Neural progenitor cell (in vitro differentiated cells): ENCODE measurements around the gene FRMPD1.

ENCODE experiments used
- EZH2phosphoT487 ChIP-seq: fragments of 200-600 bp; sonication (generic); IDR thresholded peaks from 2 replicates; pipeline ENCODE4 v1.6.1; 2017; ENCODE audit warnings: antibody characterized with exemption
- TF ChIP-seq, protein P1 (sequence below): fragments of 200-600 bp; sonication (generic); IDR thresholded peaks from 2 replicates; pipeline ENCODE4 v1.5.1; 2017; ENCODE audit warnings: antibody characterized with exemption, mild to moderate bottlenecking

DNA sequence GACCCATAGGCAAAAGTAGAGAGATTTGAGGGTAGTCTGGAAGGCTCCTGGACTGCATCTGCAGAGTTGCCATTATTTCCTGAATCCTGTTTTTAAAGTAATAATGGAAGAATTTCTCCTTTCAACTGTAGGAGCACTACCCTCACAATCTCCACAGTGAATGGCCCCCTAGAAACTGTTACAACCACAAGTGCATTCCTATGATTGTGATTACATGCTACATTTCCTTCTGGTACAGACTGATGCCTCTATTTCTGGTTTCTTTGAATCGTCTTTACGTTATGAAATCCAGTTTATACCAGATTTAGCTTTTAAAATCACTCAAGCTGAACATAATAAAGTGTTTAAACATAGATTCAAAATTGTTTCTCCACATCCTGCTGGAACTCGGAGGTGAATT is 49.4 kb downstream of the FRMPD1 start:
- TF ChIP-seq, protein P1, sequence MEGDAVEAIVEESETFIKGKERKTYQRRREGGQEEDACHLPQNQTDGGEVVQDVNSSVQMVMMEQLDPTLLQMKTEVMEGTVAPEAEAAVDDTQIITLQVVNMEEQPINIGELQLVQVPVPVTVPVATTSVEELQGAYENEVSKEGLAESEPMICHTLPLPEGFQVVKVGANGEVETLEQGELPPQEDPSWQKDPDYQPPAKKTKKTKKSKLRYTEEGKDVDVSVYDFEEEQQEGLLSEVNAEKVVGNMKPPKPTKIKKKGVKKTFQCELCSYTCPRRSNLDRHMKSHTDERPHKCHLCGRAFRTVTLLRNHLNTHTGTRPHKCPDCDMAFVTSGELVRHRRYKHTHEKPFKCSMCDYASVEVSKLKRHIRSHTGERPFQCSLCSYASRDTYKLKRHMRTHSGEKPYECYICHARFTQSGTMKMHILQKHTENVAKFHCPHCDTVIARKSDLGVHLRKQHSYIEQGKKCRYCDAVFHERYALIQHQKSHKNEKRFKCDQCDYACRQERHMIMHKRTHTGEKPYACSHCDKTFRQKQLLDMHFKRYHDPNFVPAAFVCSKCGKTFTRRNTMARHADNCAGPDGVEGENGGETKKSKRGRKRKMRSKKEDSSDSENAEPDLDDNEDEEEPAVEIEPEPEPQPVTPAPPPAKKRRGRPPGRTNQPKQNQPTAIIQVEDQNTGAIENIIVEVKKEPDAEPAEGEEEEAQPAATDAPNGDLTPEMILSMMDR = no peak
- TF ChIP-seq EZH2phosphoT487 = no peak
